Neural progenitor cell (in vitro differentiated cells): ENCODE data around the gene CAMKMT. TPM values are rescaled to one million over a fixed set of nuclear protein-coding genes. Genes with fewer than 3 reads are reported as not detected.

ENCODE experiments used
- DNase-seq: peaks from one replicate; pipeline ENCODE4 v3.0.0-alpha.2; 2016; ENCODE audit warnings: low spot score
- H2AFZ ChIP-seq: fragments of 200-600 bp; sonication (generic); replicated peaks from 2 replicates; pipeline ENCODE4 v1.6.1; 2016; ENCODE audit warnings: antibody characterized with exemption
- H3F3A ChIP-seq: fragments of 200-600 bp; sonication (generic); 2 replicates; pipeline ENCODE4 v1.6.1; 2016; ENCODE audit warnings: antibody characterized with exemption, low read depth
- H3K27ac ChIP-seq: fragments of 200-600 bp; sonication (generic); 2 replicates; pipeline ENCODE4 v1.5.1; 2016; ENCODE audit warnings: mild to moderate bottlenecking
- H3K27me3 ChIP-seq: fragments of 200-600 bp; sonication (generic); 2 replicates; pipeline ENCODE4 v1.6.1; 2016; ENCODE audit warnings: mild to moderate bottlenecking, moderate library complexity
- H3K36me3 ChIP-seq: fragments of 200-600 bp; sonication (generic); 2 replicates; pipeline ENCODE4 v1.5.1; 2016
- H3K4me1 ChIP-seq: fragments of 200-600 bp; sonication (generic); 2 replicates; pipeline ENCODE4 v1.6.1; 2016; ENCODE audit warnings: mixed run types
- H3K4me2 ChIP-seq: fragments of 200-600 bp; sonication (generic); 2 replicates; pipeline ENCODE4 v1.6.1; 2016
- H3K4me3 ChIP-seq: fragments of 200-600 bp; sonication (generic); 2 replicates; pipeline ENCODE4 v1.5.1; 2016
- H3K79me2 ChIP-seq: fragments of 200-600 bp; sonication (generic); 2 replicates; pipeline ENCODE4 v1.6.1; 2016; ENCODE audit warnings: low read depth
- H3K9ac ChIP-seq: fragments of 200-600 bp; sonication (generic); 2 replicates; pipeline ENCODE4 v1.6.1; 2016
- H3K9me3 ChIP-seq: fragments of 200-600 bp; sonication (generic); 2 replicates; pipeline ENCODE4 v1.5.1; 2016; ENCODE audit warnings: low read depth
- H4K20me1 ChIP-seq: fragments of 200-600 bp; sonication (generic); 2 replicates; pipeline ENCODE4 v1.6.1; 2016; ENCODE audit warnings: low read depth
- H3K27ac Mint-ChIP-seq: 3 replicates; pipeline ENCODE4 v1.8.0; 2021; ENCODE audit warnings: mixed read lengths
- H3K27me3 Mint-ChIP-seq: 2 replicates; pipeline ENCODE4 v1.8.0; 2022; ENCODE audit warnings: low read depth, mild to moderate bottlenecking, inconsistent platforms, moderate library complexity, mixed read lengths; ENCODE audit not compliant: insufficient read depth
- H3K36me3 Mint-ChIP-seq: 3 replicates; pipeline ENCODE4 v1.8.0; 2021; ENCODE audit warnings: mixed read lengths
- H3K4me1 Mint-ChIP-seq: 3 replicates; pipeline ENCODE4 v1.8.0; 2021; ENCODE audit warnings: mixed read lengths
- H3K4me3 Mint-ChIP-seq: 3 replicates; pipeline ENCODE4 v1.8.0; 2021; ENCODE audit warnings: mild to moderate bottlenecking, moderate library complexity, mixed read lengths
- H3K9me3 Mint-ChIP-seq: 3 replicates; pipeline ENCODE4 v1.8.0; 2020; ENCODE audit warnings: mixed read lengths
- EZH2 ChIP-seq: fragments of 200-600 bp; sonication (generic); IDR thresholded peaks from 2 replicates; pipeline ENCODE4 v1.6.1; 2017; ENCODE audit warnings: antibody characterized with exemption, mild to moderate bottlenecking, moderate library complexity
- EZH2phosphoT487 ChIP-seq: fragments of 200-600 bp; sonication (generic); IDR thresholded peaks from 2 replicates; pipeline ENCODE4 v1.6.1; 2017; ENCODE audit warnings: antibody characterized with exemption
- total RNA-seq: library from RNA; depleted of rRNA; stranded (reverse); fragments of >200 nt; gene quantifications from 2 replicates; pipeline ENCODE4 v1.2.3, GENCODE V29; 2015; ENCODE audit warnings: low replicate concordance
- TF ChIP-seq, protein P1 (sequence below): fragments of 200-600 bp; sonication (generic); IDR thresholded peaks from 2 replicates; pipeline ENCODE4 v1.5.1; 2017; ENCODE audit warnings: antibody characterized with exemption, mild to moderate bottlenecking

The CAMKMT gene
- total RNA-seq, 1 donor from 2014 or later = 28.5 TPM

DNA sequence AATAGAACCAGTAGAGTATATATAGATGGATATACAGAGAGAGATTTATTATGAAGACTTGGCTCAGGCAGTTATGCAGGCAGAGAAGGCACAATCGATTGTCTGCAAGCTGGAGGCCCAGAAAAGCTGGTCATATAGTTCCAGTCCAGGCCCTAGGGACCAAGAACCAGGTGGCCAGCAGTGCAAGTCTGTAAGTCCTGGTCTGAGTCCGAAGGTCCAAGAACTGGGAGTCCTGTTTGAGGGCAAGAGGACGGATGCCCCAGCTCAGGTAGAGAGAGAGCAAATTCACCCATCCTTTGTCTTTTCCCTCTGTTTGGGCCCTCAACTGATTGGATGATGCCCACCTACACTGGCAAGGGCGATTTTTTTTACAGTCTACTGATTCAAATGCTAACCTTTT lies 164.6 kb downstream of the CAMKMT start:
- H3K4me2 ChIP-seq = no peak overlapping the region
- no peak overlapping the region for H3K4me3 ChIP-seq
- H3K79me2 ChIP-seq = peaks cover 11% of the 10 kb centered on the region
- no peak overlapping the region for H3K9ac ChIP-seq
- peaks cover 4% of the 10 kb centered on the region for H3K36me3 Mint-ChIP-seq
- no peak for DNase-seq
- no peaks in the 10 kb centered on the region for H3K27me3 ChIP-seq
- H3K27ac Mint-ChIP-seq = no peak overlapping the region
- no peaks in the 10 kb centered on the region for H3K27me3 Mint-ChIP-seq
- H3F3A ChIP-seq = peaks cover 17% of the 10 kb centered on the region
- peaks cover 16% of the 10 kb centered on the region for H3K4me1 ChIP-seq
- peaks cover 10% of the 10 kb centered on the region for H3K9me3 ChIP-seq
- H3K4me3 Mint-ChIP-seq = no peak overlapping the region
- H4K20me1 ChIP-seq = no peaks in the 10 kb centered on the region
- TF ChIP-seq, protein P1, sequence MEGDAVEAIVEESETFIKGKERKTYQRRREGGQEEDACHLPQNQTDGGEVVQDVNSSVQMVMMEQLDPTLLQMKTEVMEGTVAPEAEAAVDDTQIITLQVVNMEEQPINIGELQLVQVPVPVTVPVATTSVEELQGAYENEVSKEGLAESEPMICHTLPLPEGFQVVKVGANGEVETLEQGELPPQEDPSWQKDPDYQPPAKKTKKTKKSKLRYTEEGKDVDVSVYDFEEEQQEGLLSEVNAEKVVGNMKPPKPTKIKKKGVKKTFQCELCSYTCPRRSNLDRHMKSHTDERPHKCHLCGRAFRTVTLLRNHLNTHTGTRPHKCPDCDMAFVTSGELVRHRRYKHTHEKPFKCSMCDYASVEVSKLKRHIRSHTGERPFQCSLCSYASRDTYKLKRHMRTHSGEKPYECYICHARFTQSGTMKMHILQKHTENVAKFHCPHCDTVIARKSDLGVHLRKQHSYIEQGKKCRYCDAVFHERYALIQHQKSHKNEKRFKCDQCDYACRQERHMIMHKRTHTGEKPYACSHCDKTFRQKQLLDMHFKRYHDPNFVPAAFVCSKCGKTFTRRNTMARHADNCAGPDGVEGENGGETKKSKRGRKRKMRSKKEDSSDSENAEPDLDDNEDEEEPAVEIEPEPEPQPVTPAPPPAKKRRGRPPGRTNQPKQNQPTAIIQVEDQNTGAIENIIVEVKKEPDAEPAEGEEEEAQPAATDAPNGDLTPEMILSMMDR = no peak
- no peak for TF ChIP-seq EZH2
- TF ChIP-seq EZH2phosphoT487 = no peak
- no peak overlapping the region for H2AFZ ChIP-seq
- peaks cover 5% of the 10 kb centered on the region for H3K4me1 Mint-ChIP-seq
- no peaks in the 10 kb centered on the region for H3K36me3 ChIP-seq
- H3K9me3 Mint-ChIP-seq = peaks cover 8% of the 10 kb centered on the region
- no peak overlapping the region for H3K27ac ChIP-seq

DNA sequence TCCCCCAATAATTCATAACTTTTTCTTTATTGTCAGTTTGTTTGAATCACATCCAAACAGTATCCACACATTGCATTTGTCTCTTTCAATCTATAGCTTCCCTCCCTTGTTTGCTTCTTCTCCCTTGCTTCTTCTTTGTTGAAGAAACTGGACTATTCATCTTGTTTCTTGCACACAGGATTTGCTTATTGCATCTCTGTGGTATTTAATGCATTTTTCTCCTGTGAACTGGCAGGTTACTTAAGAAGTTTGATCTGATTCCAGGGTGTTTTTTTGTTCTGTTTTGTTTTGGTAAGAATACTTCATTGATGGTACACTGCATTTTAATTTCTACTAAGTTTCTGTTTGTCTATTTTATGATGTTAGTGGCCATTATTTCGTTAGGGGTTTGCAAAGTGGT lies 166.8 kb downstream of the CAMKMT start:
- H2AFZ ChIP-seq = no peak overlapping the region
- no peak for DNase-seq
- Mint-ChIP-seq H3K4me1 (peaks cover 5% of the 10 kb centered on the region), H3K9me3 (no peaks in the 10 kb centered on the region), H3K27me3 (no peaks in the 10 kb centered on the region), H3K36me3 (no peaks in the 10 kb centered on the region), H3K4me3 (no peak overlapping the region), H3K27ac (no peak overlapping the region)
- H3K4me2 ChIP-seq = no peak overlapping the region
- peaks cover 16% of the 10 kb centered on the region for H3K4me1 ChIP-seq
- H3F3A ChIP-seq = peaks cover 11% of the 10 kb centered on the region
- H3K4me3 ChIP-seq = no peak overlapping the region
- no peaks in the 10 kb centered on the region for H4K20me1 ChIP-seq
- H3K36me3 ChIP-seq = no peaks in the 10 kb centered on the region
- no peak overlapping the region for H3K9ac ChIP-seq
- TF ChIP-seq EZH2phosphoT487 (no peak), EZH2 (no peak)
- TF ChIP-seq, protein P1 = no peak
- no peaks in the 10 kb centered on the region for H3K27me3 ChIP-seq
- peaks cover 12% of the 10 kb centered on the region for H3K79me2 ChIP-seq
- no peaks in the 10 kb centered on the region for H3K9me3 ChIP-seq
- peak overlapping the region; percentile 61 for H3K27ac ChIP-seq

DNA sequence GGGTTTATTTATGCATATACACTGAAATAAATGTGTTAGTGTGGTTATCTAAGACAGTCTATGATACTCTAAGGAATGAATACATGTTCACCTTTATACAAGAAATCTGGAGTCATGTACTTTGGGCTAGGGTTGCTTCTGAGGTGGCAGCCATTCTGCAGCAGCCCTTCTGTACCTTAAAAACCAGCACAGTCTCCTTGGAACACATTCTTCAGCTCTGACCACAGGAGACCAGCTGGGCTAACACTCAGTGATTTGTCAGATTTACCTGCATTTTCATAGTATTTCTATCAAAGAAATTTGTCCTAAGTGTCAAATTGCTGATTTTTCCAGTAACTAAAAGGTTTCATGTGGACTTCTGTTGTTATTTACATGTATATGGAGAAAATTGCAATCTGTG lies 167.7 kb downstream of the CAMKMT start:
- Mint-ChIP-seq H3K36me3 (no peaks in the 10 kb centered on the region), H3K9me3 (no peaks in the 10 kb centered on the region), H3K27me3 (no peaks in the 10 kb centered on the region), H3K27ac (no peak overlapping the region), H3K4me3 (no peak overlapping the region), H3K4me1 (peaks cover 5% of the 10 kb centered on the region)
- Histone ChIP-seq H2AFZ (no peak overlapping the region), H3K79me2 (peaks cover 12% of the 10 kb centered on the region), H3K27ac (peak overlapping the region; percentile 12), H3K9me3 (no peaks in the 10 kb centered on the region), H3K4me3 (no peak overlapping the region), H3K27me3 (no peaks in the 10 kb centered on the region), H3K36me3 (no peaks in the 10 kb centered on the region), H3K9ac (no peak overlapping the region), H3K4me2 (no peak overlapping the region), H4K20me1 (no peaks in the 10 kb centered on the region), H3F3A (peaks cover 11% of the 10 kb centered on the region), H3K4me1 (peaks cover 17% of the 10 kb centered on the region)
- TF ChIP-seq EZH2 (no peak), EZH2phosphoT487 (no peak)
- TF ChIP-seq, protein P1 = no peak
- DNase-seq = no peak
